NCI-H2196 (cell line): Measurements from ENCODE around the gene CNKSR1.
"Not testable (repeated sequence)": the region's sequence is repeated elsewhere in the genome, so short reads cannot be mapped to it uniquely, and the experiment has no call there.

Experiments used
- DNase-seq: peaks from one replicate; lab custom pipeline; 2025; ENCODE audit not compliant: unreplicated experiment; lab: John Stamatoyannopoulos, UW

Gene CNKSR1

DNA sequence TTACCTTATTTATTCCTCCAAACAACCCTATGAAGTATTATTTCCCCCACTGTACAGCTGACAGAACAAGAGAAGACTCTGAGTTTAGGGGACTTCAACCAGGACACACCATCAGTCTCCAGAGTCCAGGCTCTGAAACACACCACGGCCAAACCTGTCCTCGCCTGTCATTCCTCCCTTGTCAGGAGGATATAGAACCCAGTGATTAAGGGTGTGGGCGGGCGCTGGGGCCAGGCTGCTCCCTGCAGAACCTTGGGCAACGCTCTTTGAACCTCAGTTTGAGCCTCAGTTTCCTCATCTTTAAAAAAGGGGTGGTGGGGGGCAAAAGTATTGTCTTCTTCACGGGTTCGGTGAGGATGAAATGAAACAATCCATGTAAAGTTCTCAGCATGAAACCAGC, 47.3 kb downstream of the CNKSR1 start:
- DNase-seq, result no peak

- DNase-seq, result no peak
Observed at GRCh38 chr1:26225033-26225831, 47.9 kb downstream of the CNKSR1 start.

GRCh38 chr1:26230682-26231081, 53.4 kb downstream of the CNKSR1 start:
- not testable (repeated sequence) for DNase-seq

- DNase-seq, result peak; percentile 98
Observed at GRCh38 chr1:26233903-26234643, 56.8 kb downstream of the CNKSR1 start, which contains the start of gene CEP85. Gene CEP85 (plus strand): TSS chr1:26234200. CDS start chr1:26239784, 5,584 bp downstream.

DNA sequence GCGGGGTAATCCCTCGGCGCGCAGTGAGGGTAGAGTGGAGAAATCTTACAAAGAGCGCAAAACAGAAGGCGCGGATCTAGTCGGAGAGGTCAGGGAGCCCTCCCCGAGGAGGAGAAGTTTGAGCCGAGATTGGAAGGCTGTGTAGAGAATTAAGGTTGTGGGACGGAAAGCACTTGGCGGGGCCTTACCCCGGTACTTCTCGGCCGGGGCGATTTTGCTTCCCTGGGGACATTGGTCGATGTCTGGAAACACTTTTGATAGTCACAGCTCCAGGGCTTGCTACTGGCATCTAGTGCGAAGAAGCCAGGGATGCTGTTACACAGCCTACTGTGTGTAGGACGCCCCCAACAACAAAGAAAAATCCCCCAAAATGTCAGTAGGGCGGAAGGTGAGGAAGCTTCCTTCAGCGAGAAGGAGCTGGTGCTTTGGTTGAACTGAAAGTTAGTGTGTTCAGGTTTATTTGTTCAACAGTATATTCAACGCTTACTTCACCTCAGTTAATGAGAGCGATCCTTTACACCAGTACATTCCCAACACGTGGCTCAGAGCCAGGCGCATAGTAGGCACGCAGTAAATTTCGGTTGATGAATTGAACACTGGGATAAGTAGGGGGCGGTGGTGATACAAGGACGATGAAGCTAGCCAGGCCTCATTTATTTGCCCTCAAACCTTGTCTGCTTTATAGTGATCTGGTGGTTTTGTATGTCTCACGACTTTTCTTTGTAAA, 57.5 kb downstream of the CNKSR1 start:
- no peak for DNase-seq

DNA sequence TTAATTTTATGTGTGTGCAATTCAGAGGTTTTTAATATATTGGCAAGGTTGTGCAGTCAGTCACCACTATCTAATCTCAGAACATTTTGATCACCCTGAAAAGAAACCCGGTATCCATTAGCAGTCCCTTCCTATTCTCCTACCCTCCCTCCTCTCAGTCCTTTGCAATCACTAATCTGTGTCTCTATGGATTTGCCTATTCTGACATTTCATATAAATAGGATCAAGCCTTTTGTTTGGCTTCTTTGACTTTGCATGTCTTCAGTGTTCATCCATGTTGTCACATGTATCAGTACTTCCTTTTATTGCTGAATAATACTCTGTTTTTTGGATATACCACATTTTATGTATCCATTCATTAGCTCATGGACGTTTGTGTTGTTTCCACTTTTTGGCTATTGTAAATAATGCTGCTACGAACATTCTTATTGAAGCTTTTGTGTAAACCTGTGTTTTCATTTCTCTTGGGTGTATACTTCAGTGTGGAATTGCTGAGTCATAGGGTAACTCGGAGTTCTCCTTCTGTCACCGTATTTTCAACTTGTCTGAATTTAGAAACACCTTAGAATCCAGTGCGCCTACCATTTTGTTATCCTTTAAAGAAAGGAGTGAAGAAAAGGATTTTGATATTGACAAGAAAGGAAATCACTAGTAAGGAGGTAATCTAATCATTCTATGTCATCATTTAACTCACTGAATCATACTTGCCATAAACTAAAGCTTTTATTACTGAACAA, 60.1 kb downstream of the CNKSR1 start:
- DNase-seq, result no peak
